Type B pancreatic cell (in vitro differentiated cells): ENCODE results near the gene MB. TPM values are rescaled to one million over a fixed set of nuclear protein-coding genes. Genes with fewer than 3 reads are reported as not detected.

Experiments
- DNase-seq: peaks from one replicate; pipeline ENCODE4 v3.0.0; 2021; ENCODE audit warnings: mixed read lengths; ENCODE audit not compliant: unreplicated experiment; ENCODE audit errors: extremely low spot score
- H3K27ac Mint-ChIP-seq: 2 replicates; pipeline ENCODE4 v1.8.0; 2021; ENCODE audit warnings: mild to moderate bottlenecking, mixed read lengths
- H3K27me3 Mint-ChIP-seq: 2 replicates; pipeline ENCODE4 v1.8.0; 2021; ENCODE audit warnings: mixed read lengths
- H3K36me3 Mint-ChIP-seq: 2 replicates; pipeline ENCODE4 v1.8.0; 2021; ENCODE audit warnings: mixed read lengths
- H3K4me1 Mint-ChIP-seq: one replicate; pipeline ENCODE4 v1.8.0; 2021; ENCODE audit warnings: mixed read lengths; ENCODE audit not compliant: unreplicated experiment
- H3K4me3 Mint-ChIP-seq: 2 replicates; pipeline ENCODE4 v1.8.0; 2021; ENCODE audit warnings: mild to moderate bottlenecking, mixed read lengths
- H3K9me3 Mint-ChIP-seq: 2 replicates; pipeline ENCODE4 v1.8.0; 2021; ENCODE audit warnings: mixed read lengths
- CTCF ChIP-seq: fragments of 200-600 bp; sonication (generic); conservative IDR thresholded peaks from 2 replicates; pipeline ENCODE4 v1.5.0; 2021; ENCODE audit warnings: antibody characterized with exemption, mild to moderate bottlenecking
- total RNA-seq: library from RNA; stranded (reverse); gene quantifications from 2 replicates; pipeline ENCODE4 v1.2.1, GENCODE V29; 2021; ENCODE audit warnings: low replicate concordance

Gene MB
- total RNA-seq, 1 donor from 2014 or later, result 0.48 TPM

- no peak for DNase-seq
- Mint-ChIP-seq H3K36me3 (no peaks in the 10 kb centered on the region), H3K27me3 (peaks cover 3% of the 10 kb centered on the region), H3K9me3 (no peaks in the 10 kb centered on the region), H3K27ac (no peak overlapping the region), H3K4me3 (no peak overlapping the region), H3K4me1 (peaks cover 4% of the 10 kb centered on the region)
- TF ChIP-seq CTCF, result no peak
Measured at GRCh38 chr22:35592418-35592967, 24.6 kb downstream of the MB start.

GRCh38 chr22:35591714-35592417 is 25.3 kb downstream of the MB start:
- Mint-ChIP-seq H3K36me3 (no peaks in the 10 kb centered on the region), H3K4me1 (peaks cover 4% of the 10 kb centered on the region), H3K9me3 (no peaks in the 10 kb centered on the region), H3K4me3 (no peak overlapping the region), H3K27ac (no peak overlapping the region), H3K27me3 (peaks cover 3% of the 10 kb centered on the region)
- DNase-seq, result no peak
- no peak for TF ChIP-seq CTCF

GRCh38 chr22:35590634-35591295 is 26.4 kb downstream of the MB start:
- H3K36me3 Mint-ChIP-seq, result no peaks in the 10 kb centered on the region
- H3K27ac Mint-ChIP-seq, result no peak overlapping the region
- no peak for DNase-seq
- H3K4me1 Mint-ChIP-seq, result peaks cover 4% of the 10 kb centered on the region
- no peak overlapping the region for H3K4me3 Mint-ChIP-seq
- no peaks in the 10 kb centered on the region for H3K9me3 Mint-ChIP-seq
- TF ChIP-seq CTCF, result no peak
- peaks cover 3% of the 10 kb centered on the region for H3K27me3 Mint-ChIP-seq

GRCh38 chr22:35589756-35590093 is 27.4 kb downstream of the MB start:
- peaks cover 4% of the 10 kb centered on the region for H3K4me1 Mint-ChIP-seq
- peaks cover 3% of the 10 kb centered on the region for H3K27me3 Mint-ChIP-seq
- H3K27ac Mint-ChIP-seq, result no peak overlapping the region

GRCh38 chr22:35589071-35589755 is 27.9 kb downstream of the MB start:
- Mint-ChIP-seq H3K36me3 (no peaks in the 10 kb centered on the region), H3K27me3 (peaks cover 3% of the 10 kb centered on the region), H3K27ac (no peak overlapping the region), H3K4me1 (peaks cover 4% of the 10 kb centered on the region), H3K4me3 (no peak overlapping the region), H3K9me3 (no peaks in the 10 kb centered on the region)
- DNase-seq, result no peak
- no peak for TF ChIP-seq CTCF

More at GRCh38 chr22:35589756-35590093, 27.4 kb downstream of the MB start:
- H3K9me3 Mint-ChIP-seq, result no peaks in the 10 kb centered on the region
- no peak for TF ChIP-seq CTCF
- H3K36me3 Mint-ChIP-seq, result no peaks in the 10 kb centered on the region
- DNase-seq, result no peak
- H3K4me3 Mint-ChIP-seq, result no peak overlapping the region
